Measurements from ENCODE around the gene PODXL2.

- TF ChIP-seq CTCF (IDR thresholded peaks at IDR 0.05 in 4 of 5, conservative IDR thresholded peaks at IDR 0.05 in 1 of 5) (no peak), POLR2A (IDR thresholded peaks at IDR 0.05) (no peak)
These were observed 48.7 kb downstream of the PODXL2 start for GRCh38 chr3:127677541-127678314.

All from gastrocnemius medialis (tissue), 4 donors.